GM21390 (cell line): Measurements from ENCODE around the gene VWA8.
"Not testable (repeated sequence)": the region's sequence is repeated elsewhere in the genome, so short reads cannot be mapped to it uniquely, and the experiment has no call there.

Experiments used
- ATAC-seq: cut with Tn5 transposase; IDR thresholded peaks from one replicate; pipeline ENCODE4 v1.9.1; 2021; ENCODE audit not compliant: unreplicated experiment

VWA8 gene

DNA sequence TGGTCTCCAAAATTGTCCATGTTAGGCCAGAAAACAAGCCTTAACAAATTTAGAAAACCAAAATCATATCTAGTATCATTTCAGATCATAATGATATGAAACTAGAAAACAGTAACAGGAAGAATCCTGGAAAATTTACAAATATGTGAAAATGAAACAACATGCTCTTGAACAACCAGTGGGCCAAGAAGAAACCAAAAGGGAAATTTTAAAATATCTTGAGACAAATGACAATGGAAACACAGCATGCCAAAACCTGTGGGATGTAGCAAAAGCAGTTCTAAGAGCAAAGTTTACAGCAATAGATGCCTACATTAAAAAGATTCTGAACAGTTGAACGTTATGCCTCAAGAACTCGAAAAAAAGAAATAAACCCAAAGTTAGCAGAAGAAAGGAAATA, 32.6 kb downstream of the VWA8 start:
- ATAC-seq: no peak

DNA sequence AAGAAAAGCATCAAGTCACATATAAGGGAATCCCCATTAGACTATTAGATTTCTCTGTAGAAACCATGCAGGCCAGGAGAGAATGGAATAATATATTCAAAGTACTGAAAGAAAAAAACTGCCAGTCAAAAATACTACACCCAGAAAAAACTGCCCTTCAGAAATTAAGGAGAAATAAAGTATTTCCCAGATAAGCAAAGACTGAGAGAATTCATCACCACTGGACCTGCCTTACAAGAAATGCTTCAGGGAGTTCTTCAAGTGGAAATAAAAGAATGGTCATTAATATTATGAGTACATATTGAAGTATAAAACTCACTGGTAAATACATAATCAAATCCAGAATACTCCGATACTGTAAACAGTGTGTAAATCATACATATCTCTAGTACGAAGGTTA, 35.9 kb downstream of the VWA8 start:
- no peak for ATAC-seq

DNA sequence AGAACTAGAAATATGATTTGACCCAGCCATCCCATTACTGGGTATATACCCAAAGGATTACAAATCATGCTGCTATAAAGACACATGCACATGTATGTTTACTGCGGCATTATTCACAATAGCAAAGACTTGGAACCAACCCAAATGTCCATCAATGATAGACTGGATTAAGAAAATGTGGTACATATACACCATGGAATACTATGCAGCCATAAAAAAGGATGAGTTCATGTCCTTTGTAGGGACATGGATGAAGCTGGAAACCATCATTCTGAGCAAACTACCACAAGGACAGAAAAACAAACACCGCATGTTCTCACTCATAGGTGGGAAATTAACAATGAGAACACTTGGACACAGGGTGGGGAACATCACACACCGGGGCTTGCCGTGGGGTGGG, 38.0 kb downstream of the VWA8 start:
- not testable (repeated sequence) for ATAC-seq

DNA sequence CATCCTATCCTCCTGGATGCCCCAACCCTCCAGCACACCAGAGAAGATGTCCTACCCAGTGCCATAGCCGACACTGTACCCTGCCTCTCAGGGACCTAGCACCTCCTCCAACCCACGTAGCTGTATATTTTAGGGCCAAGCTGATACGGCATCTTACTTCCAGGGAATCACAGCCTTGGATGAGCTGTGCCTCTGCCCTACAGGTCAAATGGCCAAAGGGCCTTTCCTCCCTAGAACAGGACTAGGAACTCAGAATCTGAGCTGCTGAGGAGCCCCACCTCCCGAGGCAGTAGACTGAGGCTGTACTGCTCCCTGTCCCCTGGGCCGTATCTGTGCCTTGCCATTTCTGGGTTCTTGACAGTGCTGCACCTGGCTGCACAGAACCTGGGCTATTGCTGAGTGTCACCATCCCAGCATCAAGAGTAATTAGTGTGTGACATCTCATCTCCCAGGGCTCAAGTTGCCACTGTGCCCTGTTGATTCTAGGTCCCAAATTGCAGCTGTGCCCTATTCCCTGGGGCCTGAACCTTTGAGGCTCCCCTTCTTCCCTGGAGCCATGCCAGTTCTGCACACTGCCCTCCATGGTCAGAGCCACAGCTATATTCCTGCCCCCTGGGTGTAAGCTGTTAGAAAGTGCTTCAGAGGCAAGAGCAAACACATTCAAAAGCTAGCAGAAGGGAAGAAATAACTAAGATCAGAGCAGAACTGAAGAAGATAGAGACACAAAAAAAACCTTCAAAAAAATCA, 41.0 kb downstream of the VWA8 start:
- no peak for ATAC-seq

DNA sequence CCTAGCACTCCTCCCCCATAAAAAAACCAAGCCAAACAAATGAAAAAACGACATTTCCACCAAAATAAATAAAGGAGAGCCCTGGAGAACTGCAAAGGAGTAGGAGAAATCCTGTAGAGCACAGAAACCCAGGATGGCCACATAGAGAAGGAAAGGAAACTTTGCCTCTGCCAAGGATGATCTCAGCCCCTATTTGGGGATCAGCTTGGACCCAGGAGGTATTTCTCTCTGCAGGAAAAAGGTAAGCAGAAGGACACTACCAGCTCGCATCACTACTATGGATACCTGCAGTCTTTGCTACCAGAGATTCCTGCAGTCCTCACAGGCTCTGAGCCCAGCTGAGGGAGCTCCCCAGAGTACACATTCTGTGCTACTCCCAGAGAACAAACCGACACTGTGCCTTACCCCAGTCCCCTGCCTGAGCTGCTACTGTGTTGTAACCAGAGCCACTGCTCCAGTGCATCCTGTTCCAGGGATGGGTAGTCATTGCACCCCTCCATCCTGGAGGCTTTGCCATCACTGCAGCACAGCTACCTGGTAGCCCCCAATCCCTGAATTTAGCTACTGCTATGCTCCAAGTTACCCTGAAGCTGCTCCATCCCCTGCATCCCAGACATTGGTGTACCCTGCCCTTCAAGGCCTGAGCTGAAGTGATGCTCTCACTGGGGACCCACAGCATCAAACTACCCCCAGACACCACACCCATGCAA, 41.7 kb downstream of the VWA8 start:
- ATAC-seq: no peak

DNA sequence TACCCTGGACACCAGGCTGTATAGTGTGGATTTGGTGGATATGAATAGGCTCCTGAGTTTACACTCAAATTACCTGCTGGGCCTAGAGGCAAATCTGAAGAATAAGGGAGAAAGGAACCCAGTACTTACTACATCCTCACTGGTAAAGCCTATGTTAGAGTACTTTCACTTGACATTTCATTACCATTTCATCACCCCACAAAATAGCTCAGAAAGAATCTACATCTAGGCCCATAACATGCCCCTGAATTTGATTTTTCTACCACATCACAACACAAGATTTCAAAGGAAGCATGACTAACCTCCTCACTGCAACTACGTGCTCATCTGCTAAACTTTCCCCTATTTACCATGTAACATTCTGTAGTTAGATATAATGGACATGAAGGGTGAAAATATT, 43.3 kb downstream of the VWA8 start:
- no peak for ATAC-seq

DNA sequence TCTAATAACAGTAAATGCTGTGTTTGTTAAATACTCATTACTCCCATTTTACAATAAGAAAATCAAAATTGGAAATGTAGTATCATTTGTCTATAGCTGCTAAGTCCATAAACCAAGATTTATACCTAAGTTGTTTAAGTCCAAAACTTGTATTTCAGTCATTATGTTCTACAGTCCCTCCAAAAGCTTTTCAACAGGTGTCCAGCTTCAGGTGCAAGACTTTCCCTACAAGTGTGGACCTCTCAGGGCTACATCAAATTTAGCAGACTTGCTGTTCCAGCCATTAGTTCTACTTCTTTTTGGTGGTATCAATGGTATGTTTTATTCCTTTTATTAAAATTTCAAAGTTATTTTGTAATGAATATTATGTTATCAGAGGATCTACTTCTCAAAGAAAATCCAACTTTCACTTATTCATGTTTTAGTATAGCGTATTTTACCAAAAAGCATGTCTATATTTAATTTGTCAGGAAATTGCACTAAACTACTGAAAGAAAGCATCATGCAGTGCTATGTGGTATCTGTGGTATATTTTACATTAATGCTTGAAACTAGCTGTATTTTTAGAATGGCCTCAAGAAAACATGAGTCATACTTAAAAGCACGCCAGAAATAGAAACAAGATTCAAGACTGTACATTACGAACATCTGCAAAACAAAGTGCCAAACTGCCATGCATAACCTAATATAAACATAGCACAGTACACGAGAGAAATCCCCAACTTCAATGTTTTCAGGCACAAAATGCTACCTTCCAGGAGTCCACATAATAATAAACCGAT, 44.5 kb downstream of the VWA8 start:
- ATAC-seq: peak; percentile 95

DNA sequence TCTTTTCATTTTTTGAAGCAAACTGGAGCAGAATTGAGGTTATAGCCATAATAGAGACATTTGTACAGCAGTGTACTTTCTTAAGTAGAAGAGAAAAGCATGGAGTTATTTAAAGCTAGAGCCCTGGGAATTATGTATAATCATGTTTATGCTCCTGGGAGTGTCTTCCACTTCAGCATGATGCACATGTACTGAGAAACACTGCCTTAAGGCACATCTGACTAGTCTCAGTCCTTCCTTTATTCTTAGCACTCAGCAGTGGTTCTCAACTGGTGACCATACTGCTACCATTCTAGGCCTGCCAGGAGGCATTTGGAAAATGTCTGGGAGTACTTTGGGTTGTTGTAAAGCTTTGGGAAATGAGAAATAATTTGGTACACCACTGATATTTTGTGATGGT, 45.8 kb downstream of the VWA8 start:
- no peak for ATAC-seq

DNA sequence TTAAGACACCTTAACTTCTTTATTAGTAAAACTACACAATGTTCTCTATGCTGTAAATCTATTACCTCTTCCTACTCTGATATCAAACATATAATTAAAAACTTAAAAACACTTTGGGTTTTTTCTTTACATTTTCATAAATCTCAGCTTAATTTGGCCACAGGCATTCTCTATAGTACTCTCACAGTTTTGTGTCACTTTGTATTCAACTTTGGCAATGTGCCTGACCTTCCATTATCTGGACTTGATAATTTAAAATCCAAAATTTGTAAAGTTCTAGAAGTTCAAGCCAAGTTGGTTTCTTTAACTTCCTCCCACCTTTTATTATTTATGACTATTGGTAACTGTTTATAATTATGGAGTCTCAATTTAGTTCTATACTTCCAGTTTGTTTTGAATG, 46.4 kb downstream of the VWA8 start:
- no peak for ATAC-seq

DNA sequence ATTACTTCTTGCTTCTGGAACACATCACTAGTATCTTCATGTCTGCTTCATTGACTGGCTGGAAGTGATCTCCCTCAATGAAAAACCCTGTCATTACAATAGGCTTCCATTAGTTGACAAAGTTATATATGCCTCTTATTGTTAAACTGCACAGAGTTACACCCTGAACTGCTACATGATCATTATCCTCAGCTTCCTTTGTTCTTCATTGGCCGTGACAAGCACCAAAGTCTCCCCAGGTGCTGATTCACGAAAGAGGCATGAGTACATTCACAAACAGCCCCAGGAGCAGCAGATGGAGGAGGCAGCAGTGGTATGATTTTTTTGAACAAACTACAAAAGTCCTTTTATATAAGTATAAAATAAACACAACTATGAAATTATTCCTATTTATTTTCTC, 51.4 kb downstream of the VWA8 start:
- ATAC-seq: no peak

DNA sequence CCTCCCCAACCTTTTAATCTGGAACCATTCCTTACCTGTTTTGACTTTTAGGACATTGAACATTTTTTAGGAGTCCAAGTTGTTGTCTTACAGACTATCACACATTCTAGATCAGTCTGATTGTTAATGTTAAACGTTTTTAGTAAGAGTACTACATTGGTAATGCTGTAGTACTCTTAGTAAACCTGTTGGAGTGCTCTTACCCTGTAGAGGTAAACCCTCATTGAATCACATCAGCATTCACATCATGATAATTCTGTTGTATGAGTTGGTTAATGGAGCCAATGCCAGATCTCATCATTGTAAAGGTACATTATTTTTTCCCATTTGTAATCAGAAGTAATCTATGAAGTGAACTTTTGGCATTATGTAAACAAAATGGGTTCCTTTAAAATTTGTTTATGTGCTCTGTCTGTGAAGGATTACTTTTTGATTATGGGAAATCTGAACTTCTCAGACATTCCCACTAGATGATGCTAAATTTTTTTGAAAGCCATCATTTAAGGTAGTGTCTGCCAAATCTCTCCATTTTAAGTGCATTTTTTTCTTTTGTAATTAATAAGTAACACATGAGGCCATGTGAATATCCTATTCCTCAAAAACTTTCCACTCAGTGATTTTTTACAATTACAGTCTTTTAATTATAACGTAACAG, 55.2 kb downstream of the VWA8 start:
- ATAC-seq: peak; percentile 96

DNA sequence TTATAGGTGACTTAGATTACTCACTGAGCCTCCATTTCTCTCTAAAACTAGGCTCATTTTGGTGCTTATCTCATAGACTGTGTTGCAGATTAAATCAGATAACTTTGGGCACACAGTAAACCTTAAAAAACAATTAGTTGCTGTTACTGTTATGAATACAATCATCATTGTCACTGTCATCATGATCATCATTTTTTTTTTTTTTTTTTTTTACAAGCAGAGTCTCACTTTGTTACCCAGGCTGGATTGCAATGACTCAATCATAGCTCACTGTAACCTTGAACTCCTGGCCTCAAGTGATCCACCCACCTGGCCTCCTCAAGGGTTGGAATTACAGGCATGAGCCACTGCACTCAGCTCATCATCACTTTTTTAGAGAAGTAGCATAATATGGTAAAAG, 60.0 kb downstream of the VWA8 start:
- ATAC-seq: no peak

DNA sequence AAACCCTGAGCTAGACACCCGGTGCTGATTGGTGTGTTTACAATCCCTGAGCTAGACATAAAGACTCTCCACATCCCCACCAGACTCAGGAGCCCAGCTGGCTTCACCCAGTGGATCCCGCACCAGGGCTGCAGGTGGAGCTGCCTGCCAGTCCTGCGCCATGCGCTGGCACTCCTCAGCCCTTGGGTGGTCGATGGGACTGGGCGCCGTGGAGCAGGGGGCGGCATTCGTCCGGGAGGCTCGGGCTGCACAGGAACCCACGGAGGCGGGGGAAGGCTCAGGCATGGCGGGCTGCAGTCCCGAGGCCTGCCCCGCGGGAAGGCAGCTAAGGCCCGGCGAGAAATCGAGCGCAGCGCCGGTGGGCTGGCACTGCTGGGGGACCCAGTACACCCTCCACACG, 62.5 kb downstream of the VWA8 start:
- not testable (repeated sequence) for ATAC-seq

DNA sequence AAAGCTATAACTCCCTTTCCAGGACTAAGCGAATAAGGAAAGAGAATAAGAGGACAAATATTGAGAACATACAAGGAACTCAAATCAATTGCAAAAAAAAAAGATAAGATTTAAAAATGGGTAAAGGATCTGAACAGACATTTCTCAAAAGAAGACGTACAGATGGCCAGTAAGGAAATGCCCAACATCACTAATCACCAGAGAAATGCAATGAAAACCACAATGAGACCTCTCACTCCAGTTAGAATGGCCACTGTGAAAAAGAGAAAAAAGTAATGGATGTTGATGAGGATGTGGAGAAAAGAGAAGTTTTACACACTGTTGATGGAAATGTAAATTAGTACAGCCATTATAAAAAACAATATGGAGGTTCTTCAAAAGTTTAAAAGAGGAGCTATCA, 63.8 kb downstream of the VWA8 start:
- no peak for ATAC-seq

DNA sequence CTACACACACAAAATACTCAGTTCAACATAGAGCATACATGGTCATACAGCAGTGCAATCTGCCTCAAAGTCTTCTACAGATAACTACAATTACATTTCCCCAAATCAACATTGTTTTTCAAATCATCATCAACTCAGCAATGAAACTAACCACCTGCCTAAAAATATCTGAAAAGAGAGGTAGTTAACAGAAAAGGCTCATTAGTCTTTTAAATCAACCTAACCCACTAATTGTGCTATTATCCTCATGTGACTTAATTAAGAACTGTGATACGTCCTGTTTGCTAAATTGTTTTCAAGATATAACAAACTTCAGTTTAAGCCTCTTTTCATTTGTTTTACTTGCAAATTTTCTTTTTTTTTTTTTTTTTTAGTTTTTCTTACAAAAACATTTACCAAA, 65.4 kb downstream of the VWA8 start:
- no peak for ATAC-seq

DNA sequence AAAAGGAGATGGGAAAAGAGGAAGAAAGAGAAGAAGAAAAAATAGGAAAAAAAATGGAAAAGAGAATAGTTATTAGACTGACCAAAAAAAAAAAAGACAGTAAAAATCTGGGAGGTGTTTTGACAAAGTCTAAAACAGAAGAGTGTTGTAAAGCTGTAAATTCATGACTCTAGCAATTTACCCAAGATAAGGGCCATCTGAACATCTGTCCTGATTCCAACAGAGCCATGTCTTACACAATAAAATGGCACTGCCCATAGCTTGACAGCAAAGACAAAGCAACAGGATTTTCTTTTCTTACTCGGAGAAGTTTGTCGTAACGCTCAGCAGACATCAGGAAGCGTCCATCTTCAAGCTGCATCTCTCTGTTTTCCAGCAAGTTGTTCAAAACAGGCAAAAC, 69.8 kb downstream of the VWA8 start:
- ATAC-seq: no peak

DNA sequence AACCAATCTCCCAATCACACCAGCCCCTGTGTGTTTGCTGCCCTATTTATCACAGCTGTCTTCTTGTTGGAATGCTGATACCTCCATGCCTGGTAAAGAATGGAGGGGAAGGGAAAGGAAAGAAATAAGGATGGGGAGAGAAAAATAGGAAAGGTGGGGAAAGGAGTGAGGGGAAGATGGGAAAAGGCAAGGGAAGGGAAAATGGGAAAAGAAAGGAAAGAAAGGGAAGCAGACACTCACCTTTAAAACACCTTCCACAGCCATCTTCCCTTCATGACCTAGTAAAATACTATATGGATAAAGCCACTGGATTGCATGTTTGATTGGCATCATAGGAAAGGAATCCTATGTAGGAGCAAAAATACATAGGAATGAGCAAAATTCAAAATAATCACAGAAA, 77.8 kb downstream of the VWA8 start:
- no peak for ATAC-seq

DNA sequence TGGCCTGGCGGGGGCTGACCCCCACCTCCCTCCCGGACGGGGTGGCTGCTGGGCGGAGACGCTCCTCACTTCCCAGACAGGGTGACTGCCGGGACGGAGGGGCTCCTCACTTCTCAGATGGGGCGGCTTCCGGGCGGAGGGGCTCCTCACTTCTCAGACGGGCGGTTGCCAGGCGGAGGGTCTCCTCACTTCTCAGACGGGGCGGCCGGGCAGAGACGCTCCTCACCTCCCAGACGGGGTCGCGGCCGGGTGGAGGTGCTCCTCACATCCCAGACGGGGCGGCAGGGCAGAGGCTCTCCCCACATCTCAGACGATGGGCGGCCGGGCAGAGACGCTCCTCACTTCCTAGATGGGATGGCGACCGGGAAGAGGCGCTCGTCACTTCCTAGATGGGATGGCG, 79.0 kb downstream of the VWA8 start:
- not testable (repeated sequence) for ATAC-seq

DNA sequence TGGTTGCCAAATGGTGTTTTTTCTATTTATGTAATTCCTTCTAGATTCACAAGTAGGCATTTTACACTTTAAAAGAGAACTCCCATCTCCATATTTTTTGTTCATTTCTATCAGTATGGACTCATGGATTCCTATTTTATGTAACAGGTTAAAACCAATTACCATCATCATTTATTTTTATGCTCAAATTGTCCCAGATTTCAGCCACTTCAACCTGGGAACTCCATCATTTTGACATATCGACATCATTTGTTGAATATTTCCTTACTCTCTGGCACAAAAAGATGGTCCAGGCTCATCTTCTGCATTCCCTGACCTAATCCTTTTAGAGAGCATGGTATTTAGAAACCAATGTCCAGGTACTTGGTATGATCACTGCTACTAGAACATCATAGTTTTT, 79.9 kb downstream of the VWA8 start:
- ATAC-seq: no peak

DNA sequence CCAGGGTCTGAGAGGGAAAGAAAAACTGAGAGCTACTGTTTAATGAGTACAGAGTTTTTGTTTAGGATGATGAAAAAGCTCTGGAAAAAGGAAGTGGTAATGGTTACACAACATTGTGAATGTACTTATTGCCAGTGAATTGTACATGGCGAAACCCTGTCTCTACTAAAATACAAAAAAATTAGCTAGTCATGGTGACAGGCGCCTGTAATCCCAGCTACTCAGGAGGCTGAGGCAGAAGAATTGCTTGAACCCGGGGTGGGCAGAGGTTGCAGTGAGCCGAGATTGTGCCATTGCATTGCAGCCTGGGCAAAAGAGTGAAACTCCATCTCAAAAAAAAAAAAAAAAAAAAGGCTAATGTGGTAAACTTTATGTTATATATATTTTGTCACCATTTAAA, 96.3 kb downstream of the VWA8 start:
- no peak for ATAC-seq

DNA sequence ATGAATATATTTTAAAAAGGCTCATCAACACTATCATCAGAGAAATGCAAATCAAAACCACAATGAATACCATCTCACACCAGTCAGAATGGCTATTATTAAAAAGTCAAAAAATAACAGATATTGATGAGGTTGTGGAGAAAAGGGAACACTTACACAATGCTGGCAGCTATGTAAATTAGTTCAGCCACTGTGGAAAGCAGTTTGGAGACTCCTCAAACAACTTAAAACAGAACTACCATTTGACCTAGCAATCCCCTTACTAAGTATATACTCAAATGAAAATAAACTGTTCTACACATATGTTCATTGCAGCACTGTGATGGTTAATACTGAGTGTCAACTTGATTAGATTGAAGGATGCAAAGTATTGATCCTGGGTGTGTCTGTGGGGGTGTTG, 98.2 kb downstream of the VWA8 start:
- ATAC-seq: not testable (repeated sequence)

DNA sequence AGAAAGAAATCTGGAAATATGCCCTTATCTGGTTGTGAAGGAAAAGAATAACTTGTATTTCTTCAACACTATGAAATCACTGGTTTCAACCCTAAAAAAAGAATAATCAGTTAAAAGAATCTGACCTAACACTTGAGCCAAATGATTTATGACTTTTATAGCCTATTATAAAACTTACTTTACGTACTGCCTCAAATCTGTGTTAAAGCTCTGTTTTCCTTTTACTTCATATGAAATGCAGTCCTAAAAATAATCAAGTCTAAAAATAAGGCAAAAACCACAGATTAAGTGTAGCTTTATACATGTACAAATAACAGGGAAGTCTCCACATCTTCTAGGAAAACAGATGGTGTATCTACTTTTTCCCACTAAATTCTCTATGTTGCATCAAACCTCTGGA, 101.3 kb downstream of the VWA8 start:
- no peak for ATAC-seq
